GM12872 (cell line): ENCODE measurements around the gene B9D2.

ENCODE experiments used
- CTCF ChIP-seq: IDR thresholded peaks from 3 replicates; pipeline ENCODE4 v1.5.1; 2011; ENCODE audit warnings: low read depth, mild to moderate bottlenecking, low read length, moderate library complexity; ENCODE audit not compliant: insufficient read depth

The B9D2 gene

GRCh38 chr19:41407271-41407670, 43.3 kb upstream of the B9D2 start:
- no peak for TF ChIP-seq CTCF

GRCh38 chr19:41405776-41406175, 41.8 kb upstream of the B9D2 start:
- no peak for TF ChIP-seq CTCF

DNA sequence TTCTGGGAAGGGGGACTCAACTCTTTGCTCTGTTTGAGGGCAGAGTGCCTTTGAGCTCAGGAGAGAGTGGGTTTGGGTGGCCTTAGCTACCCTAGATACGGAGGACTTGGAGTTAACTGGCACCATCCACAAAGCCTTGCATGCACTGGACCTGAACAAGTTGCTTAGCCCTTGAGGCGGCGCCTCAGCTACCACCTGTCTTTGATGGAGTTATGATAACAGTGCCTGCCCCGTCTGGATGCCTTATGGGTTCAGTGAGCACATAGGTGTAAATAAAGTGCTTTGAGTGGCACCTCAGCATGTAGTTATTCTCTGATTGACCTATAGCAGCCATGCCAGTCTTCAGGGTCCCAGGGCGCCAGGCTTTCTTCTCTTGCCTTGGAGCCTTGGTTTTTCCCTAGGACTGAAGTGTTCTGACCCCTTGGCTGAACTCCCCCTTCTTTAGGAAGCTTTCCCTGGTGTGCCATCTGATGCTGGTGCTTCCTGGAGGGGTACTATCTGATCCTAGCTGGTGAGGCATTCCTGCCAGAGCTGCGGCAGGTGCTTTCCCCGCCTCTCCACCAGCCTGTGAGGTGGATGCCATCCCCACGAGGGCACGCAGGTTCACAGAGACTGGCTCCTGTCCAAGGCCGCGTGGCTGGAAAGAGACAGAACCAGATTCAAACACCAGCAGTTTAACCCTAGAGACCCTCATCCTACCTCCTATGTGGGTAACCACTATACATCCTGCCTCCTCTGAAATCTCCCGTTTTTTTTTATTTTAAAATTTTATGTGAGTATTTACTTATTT, 39.4 kb upstream of the B9D2 start:
- TF ChIP-seq CTCF: no peak

DNA sequence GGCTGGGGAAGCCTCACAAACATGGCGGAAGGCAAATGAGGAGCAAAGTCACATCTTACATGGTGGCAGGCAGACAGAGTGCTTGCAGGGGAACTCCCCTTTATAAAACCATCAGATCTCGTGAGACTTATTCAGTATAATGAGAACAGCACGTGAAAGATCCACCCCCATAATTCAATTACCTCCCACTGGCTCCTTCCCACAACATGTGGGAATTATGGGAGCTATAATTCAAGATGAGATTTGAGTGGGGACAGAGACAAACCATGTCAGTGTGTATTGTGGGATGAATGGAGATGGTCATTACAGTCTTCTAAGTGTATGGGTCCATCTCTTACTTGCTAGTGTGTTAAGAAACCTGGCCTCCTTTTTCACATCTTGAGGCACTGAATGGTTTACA, 38.1 kb upstream of the B9D2 start:
- TF ChIP-seq CTCF: no peak

- TF ChIP-seq CTCF: no peak
Observed at GRCh38 chr19:41401483-41401882, 37.5 kb upstream of the B9D2 start.

DNA sequence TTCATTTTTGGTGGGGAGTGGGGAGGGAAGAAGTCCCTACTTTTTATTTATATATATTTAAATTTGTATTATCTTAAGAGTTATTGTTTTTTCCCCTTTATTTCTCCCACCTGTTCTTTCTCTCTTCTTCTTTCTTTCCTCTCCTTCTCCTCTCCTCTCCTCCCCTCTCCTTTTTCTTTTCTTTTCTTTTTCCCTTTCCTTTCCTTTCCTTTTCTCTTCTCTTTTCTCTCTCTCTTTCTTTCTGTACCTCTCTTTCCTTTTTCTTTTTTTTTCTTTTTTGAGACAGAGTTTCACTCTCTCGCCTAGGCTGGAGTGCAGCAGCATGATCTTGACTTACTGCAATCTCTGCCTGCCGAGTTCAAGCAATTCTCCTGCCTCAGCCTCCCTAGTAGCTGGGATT, 35.6 kb upstream of the B9D2 start:
- no peak for TF ChIP-seq CTCF

DNA sequence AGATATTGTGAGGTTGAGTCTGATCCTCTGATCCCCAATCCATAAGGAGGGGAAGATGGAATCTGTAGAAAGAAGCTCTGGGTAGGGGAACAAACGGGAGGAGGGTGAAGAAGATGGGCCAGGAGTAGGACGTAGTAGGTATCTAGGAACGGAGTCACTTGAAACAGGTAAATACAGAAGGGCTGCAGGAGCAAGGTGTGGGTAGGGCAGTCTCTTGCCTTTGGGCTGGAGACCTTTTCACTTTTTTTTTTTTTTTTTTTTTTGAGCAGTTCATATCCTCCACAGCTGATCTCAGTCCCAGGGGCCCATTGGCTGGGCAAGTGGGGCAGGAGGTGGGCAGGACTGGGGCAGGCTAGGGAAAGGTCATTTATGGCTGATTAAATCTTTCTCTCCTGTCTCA, 35.1 kb upstream of the B9D2 start:
- TF ChIP-seq CTCF: no peak
